Subcutaneous preadipocyte (primary cell): ENCODE results near the gene SYNPO. TPM values are rescaled to one million over a fixed set of nuclear protein-coding genes. Genes with fewer than 3 reads are reported as not detected.

ENCODE experiments used
- total RNA-seq: library from RNA; depleted of rRNA; stranded (reverse); fragments of >200 nt; gene quantifications from 2 replicates; pipeline ENCODE4 v1.2.3, GENCODE V29; 2012

SYNPO gene
- 0.98 and 1.5 TPM in 2 replicates for total RNA-seq

GRCh38 chr5:150640311-150641005, at the start of gene SYNPO:
Gene SYNPO, plus strand, starts transcription at chr5:150640660. Its CDS starts 7,616 bp downstream, at chr5:150648276.

GRCh38 chr5:150661086-150661485, 20.6 kb downstream of the SYNPO start, which contains the start of gene MYOZ3:
Gene MYOZ3, plus strand, starts transcription at chr5:150661251. Its CDS starts 1,691 bp downstream, at chr5:150662942.

DNA sequence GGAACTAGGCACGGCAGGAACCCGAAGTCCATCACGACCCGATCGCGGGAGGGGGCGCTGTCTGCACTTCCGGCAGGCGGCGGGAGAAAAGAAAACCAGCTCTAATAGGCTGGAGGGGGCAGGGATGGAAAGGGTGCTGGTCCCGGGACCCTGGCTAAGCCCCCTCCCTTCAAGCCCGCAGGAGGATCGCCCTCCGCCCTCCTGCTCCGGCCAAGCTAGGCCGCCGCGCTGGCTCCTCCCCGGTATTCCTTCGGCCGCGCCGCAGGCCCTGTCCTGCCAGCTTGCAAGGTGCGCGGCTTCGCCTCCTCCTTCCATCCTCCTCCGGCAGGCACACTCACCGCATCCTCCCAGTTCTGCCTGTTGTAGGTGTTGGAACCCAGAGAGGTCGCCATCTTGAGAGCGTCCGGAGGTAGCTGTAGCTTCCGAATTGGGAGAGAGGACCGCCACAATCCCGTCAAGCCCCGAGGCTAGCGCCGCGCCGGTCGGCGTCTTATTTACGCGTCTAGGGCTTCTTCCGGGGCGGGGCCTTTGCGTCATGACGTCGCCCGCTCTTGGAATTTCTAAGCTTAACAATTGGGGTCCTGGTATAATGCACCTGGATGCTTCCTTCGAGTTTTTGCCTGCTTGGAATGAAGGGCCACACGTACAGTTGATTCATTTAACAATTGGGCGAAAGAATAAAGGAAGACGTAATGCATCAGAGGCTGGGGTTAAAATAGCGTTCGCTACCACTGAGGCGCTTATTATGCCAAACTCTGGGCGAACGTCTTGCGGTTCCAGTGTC, 60.3 kb downstream of the SYNPO start, which contains the start of gene RBM22:
TSS of gene RBM22 (minus strand) at position 469 of the 784 bp plus-strand sequence. CDS start at position 392, 77 bp downstream.

Other genes starting within 250 kb of the SYNPO start
- gene CD74, start 227.8 kb upstream of the SYNPO start, total RNA-seq: 0.37 and 0.98 TPM in 2 replicates
- gene RPS14, start 190.9 kb upstream of the SYNPO start, total RNA-seq: 1,816 and 6,180 TPM in 2 replicates
- gene NDST1, start 132.5 kb upstream of the SYNPO start, total RNA-seq: 38.9 and 45.4 TPM in 2 replicates
- gene MYOZ3, start 20.6 kb downstream of the SYNPO start, total RNA-seq: 0.39 TPM in 1 of 2 replicates, not detected in the other
- 21.7 and 29.9 TPM in 2 replicates for gene RBM22, start 60.4 kb downstream of the SYNPO start, total RNA-seq
- 64.5 and 66.5 TPM in 2 replicates for gene DCTN4, start 118.4 kb downstream of the SYNPO start, total RNA-seq
- 101 and 126 TPM in 2 replicates for gene SMIM3, start 138.1 kb downstream of the SYNPO start, total RNA-seq
- gene IRGM, start 205.9 kb downstream of the SYNPO start, total RNA-seq: under 0.01 and 0.20 TPM in 2 replicates